Esophagus muscularis mucosa (tissue), 4 donors: Measurements from ENCODE around the gene PRMT3.

ENCODE experiments used
- EP300 ChIP-seq: sonication (generic); formaldehyde crosslinking; IDR thresholded peaks from one replicate; pipeline ENCODE4 v1.6.1; 2017; ENCODE audit warnings: antibody characterized with exemption
- POLR2A ChIP-seq: fragments of 450-650 bp; IDR thresholded peaks from one replicate; pipeline ENCODE4 v1.6.1; 2017; ENCODE audit warnings: antibody characterized with exemption, moderate library complexity, mild to moderate bottlenecking, low read depth
- TF ChIP-seq, protein P1 (sequence below), 3 experiments: fragments of 200-600 bp in 2 of 3; fragments of 450-650 bp in 1 of 3; sonication (generic) in 2 of 3; IDR thresholded peaks; one replicate each; pipeline ENCODE4 v1.5.1; 2017 to 2019; ENCODE audit warnings: antibody characterized with exemption in 3 of 3, mild to moderate bottlenecking in 2 of 3, moderate library complexity in 1 of 3

DNA sequence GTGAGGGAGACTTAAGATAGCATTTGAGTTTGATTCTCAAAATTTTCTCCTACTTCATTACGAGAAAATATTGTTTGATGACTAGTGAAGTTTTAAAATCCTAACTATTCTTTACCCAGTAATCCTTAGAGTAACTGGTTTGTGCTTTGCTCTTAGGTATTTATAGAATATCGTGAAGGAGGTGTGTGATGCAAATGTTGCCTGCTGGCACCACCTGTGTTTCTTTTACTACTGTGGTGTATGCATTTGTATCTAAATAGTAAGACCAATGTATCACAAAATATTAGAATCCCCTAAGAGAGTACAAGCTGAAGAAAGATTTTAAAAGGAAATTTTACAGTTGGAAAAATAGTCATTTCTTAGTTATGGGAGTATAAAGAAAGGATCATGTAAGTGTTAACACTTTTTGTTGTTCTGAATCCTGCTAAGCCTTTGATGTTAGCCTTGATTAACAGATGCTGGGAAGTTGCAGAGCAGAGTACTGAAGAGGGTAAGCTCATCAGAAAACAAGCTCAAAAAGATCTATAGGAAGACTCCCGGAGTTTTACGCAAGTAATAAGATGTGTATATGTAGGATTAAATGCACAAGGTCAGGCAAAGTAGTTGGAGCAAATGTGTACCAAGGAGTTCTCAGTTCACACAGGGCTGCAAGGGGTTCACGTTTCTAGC lies 109.7 kb downstream of the PRMT3 start:
- TF ChIP-seq, protein P1, sequence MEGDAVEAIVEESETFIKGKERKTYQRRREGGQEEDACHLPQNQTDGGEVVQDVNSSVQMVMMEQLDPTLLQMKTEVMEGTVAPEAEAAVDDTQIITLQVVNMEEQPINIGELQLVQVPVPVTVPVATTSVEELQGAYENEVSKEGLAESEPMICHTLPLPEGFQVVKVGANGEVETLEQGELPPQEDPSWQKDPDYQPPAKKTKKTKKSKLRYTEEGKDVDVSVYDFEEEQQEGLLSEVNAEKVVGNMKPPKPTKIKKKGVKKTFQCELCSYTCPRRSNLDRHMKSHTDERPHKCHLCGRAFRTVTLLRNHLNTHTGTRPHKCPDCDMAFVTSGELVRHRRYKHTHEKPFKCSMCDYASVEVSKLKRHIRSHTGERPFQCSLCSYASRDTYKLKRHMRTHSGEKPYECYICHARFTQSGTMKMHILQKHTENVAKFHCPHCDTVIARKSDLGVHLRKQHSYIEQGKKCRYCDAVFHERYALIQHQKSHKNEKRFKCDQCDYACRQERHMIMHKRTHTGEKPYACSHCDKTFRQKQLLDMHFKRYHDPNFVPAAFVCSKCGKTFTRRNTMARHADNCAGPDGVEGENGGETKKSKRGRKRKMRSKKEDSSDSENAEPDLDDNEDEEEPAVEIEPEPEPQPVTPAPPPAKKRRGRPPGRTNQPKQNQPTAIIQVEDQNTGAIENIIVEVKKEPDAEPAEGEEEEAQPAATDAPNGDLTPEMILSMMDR (IDR thresholded peaks at IDR 0.05), result no peak
- no peak for TF ChIP-seq EP300
- no peak for TF ChIP-seq POLR2A
